NCI-H1105 treated with DMSO at 0.1 percent for 48 hours (cell line): Measurements from ENCODE around the gene RDX.

Source experiments
- DNase-seq: peaks from one replicate; lab custom pipeline; 2025; lab: John Stamatoyannopoulos, UW

Gene RDX

DNA sequence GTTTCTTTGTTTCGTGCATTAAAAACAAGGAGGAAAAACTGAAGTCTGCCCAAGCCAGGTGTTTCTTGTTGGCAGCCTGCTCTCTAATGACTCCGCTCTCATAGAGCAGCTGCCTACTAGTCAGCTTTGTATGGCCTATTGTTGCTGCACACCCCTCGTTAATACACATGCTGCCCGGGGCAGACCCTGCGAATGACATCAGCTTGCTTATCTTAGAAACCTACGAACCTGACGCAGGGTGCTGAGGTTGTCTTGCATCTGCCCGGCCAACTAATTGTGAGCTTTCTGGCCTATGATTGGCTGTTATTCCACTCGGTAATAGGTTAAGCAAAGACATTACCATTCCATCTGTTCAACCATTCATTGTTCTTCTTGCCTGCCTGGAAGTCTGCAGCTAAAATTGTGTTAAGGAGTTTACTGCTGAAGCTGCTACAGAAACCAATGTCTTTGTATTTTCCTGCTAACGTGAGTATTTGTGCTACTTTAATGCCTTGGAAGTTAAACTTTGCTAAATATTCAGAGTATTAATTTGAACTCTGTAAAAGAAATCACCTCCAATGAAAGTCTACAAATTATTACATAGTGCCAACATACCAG is 165.7 kb downstream of the RDX start:
- DNase-seq: peak; percentile 100

DNA sequence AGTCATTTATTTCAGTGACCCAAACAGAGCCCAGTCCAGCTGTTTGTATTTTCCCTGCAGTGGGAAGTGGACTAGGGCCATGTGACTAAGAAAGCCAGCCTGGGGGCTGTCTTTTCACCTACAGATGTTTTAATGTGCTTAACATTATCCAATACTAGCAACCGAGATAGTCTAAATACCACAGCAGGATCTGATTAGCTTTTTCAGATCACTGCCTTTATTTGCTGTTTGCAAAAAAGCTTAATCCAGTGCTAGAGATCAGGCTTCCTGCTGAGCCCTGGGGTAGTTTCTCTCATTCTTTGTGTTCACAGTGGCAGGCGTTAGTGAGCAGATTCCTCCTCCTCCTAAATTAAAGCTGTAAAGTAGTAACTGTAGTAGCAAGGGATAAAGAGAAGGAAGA is 168.3 kb downstream of the RDX start:
- DNase-seq: no peak

DNA sequence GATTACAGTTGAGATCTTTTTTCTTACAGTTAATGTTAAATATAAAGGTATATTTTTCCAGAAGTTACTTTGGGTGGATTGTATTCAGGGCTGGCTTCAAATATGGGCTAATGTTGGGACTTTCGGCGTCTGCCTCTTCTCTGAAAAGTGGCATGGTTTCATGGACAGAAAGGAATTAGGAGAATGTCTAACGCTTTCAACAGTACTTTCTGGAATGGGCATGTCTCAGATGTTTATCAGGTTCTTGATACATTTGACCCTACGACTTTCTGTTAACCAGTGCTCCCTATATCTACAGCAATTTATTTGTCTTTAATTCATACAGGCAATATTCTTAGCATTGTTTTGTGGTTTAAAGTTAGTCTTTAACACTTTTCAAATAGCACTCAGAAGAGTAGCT is 169.5 kb downstream of the RDX start:
- no peak for DNase-seq

DNA sequence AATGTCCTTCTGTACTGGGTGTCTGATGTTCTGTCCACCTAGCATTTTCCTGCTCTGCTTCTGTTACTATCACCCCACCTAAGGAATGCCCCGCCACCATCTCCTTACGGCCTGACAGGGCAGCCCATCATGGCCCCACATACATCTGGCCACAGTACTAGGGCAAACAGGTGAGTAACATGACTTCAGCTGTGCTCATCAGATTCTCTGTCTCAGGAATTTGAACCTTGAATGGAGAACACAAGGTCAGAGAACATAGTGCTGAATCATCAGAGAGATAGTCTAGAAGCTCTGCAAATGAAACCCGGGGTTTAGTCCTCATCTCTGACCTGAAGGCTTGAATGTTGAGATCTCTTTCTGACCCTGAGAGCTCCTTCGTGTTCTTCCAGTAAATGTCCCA is 170.8 kb downstream of the RDX start:
- no peak for DNase-seq
